NT2/D1 (cell line): Measurements from ENCODE around the gene PRSS37.

Source experiments
- DNase-seq: peaks from one replicate; pipeline ENCODE4 v3.0.0-alpha.2; 2011; ENCODE audit warnings: low read depth, low spot score
- H3K27me3 ChIP-seq: 2 replicates; pipeline ENCODE4 v1.6.0; 2011; ENCODE audit warnings: mild to moderate bottlenecking; ENCODE audit not compliant: insufficient read length, insufficient read depth
- H3K36me3 ChIP-seq: 2 replicates; pipeline ENCODE4 v1.6.1; 2011; ENCODE audit warnings: mild to moderate bottlenecking, low read length, mixed read lengths; ENCODE audit not compliant: insufficient read depth, insufficient read length
- H3K4me1 ChIP-seq: 2 replicates; pipeline ENCODE4 v1.5.1; 2011; ENCODE audit not compliant: insufficient read depth, insufficient read length
- H3K4me3 ChIP-seq: 2 replicates; pipeline ENCODE4 v1.5.1; 2011; ENCODE audit warnings: low read depth; ENCODE audit not compliant: insufficient read length
- H3K9ac ChIP-seq: 2 replicates; pipeline ENCODE4 v1.6.0; 2011; ENCODE audit warnings: low read depth; ENCODE audit not compliant: insufficient read length
- H3K9me3 ChIP-seq: 2 replicates; pipeline ENCODE4 v1.5.1; 2011; ENCODE audit warnings: mild to moderate bottlenecking, low read length; ENCODE audit not compliant: insufficient read depth
- SUZ12 ChIP-seq: IDR thresholded peaks from 2 replicates; pipeline ENCODE4 v1.6.1; 2011; ENCODE audit not compliant: insufficient read length, insufficient read depth; ENCODE audit errors: extremely low read depth
- YY1 ChIP-seq: IDR thresholded peaks from 2 replicates; pipeline ENCODE4 v1.6.1; 2011; ENCODE audit not compliant: insufficient read length, insufficient read depth
- ZNF274 ChIP-seq: IDR thresholded peaks from 2 replicates; pipeline ENCODE4 v1.6.1; 2011; ENCODE audit warnings: mild to moderate bottlenecking, low read depth, low read length

PRSS37 gene, protein sequence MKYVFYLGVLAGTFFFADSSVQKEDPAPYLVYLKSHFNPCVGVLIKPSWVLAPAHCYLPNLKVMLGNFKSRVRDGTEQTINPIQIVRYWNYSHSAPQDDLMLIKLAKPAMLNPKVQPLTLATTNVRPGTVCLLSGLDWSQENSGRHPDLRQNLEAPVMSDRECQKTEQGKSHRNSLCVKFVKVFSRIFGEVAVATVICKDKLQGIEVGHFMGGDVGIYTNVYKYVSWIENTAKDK

DNA sequence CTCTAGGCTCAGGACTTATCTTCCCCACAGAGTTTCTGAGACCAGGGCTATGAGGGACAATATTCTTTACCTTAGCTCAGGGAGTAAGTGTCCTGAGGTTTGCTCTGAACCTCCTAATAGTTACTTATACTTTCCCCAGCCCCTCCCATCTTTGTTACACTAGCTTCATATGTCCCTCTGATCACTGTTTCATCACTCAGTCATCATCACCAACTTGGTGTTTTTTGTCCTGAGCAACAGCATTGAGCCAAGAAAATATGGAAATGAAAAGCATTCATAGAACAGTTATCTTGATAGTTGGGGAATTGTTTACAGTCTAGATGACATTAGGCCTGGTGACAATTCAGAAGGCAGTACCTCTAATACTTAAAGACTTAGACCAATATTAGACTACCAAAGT is at the start of gene PRSS37:
PRSS37 (minus strand) TSS at position 101 of the 400 bp plus-strand sequence. CDS start 436 bp downstream, outside the sequence.
- Histone ChIP-seq H3K9ac (no peak within 1 kb of the TSS), H3K4me3 (no peak within 1 kb of the TSS), H3K36me3 (no peaks in the 10 kb centered on the region), H3K9me3 (no peaks in the 10 kb centered on the region), H3K27me3 (no peaks in the 10 kb centered on the region), H3K4me1 (no peaks in the 10 kb centered on the region)
- no peak for TF ChIP-seq SUZ12
- no peak for TF ChIP-seq ZNF274
- TF ChIP-seq YY1: no peak
- no peak for DNase-seq

DNA sequence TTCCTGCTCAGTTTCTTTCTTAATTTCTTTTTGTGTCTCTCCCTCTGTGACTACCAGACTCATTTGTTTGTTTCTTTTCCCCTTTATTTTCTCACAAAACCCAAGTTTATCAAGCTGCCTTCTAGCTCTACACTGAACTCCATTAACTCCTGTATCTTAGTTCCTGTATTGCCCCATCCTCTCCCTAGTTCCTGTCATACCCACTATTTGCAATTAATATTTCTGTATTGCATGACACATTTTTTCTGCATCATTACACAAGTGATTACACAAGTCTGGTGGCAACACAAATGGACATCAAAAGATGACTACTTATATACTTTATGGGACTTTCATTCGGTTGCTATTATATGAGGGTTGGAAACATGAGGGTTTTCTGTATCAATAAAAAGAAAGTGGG is 48.0 kb upstream of the PRSS37 start:
- no peak for DNase-seq
- no peaks in the 10 kb centered on the region for H3K36me3 ChIP-seq
- H3K27me3 ChIP-seq: no peaks in the 10 kb centered on the region
- H3K4me1 ChIP-seq: no peaks in the 10 kb centered on the region
- TF ChIP-seq YY1: no peak
- TF ChIP-seq SUZ12: no peak
- TF ChIP-seq ZNF274: no peak
- no peak overlapping the region for H3K9ac ChIP-seq
- no peak overlapping the region for H3K4me3 ChIP-seq
- no peaks in the 10 kb centered on the region for H3K9me3 ChIP-seq

DNA sequence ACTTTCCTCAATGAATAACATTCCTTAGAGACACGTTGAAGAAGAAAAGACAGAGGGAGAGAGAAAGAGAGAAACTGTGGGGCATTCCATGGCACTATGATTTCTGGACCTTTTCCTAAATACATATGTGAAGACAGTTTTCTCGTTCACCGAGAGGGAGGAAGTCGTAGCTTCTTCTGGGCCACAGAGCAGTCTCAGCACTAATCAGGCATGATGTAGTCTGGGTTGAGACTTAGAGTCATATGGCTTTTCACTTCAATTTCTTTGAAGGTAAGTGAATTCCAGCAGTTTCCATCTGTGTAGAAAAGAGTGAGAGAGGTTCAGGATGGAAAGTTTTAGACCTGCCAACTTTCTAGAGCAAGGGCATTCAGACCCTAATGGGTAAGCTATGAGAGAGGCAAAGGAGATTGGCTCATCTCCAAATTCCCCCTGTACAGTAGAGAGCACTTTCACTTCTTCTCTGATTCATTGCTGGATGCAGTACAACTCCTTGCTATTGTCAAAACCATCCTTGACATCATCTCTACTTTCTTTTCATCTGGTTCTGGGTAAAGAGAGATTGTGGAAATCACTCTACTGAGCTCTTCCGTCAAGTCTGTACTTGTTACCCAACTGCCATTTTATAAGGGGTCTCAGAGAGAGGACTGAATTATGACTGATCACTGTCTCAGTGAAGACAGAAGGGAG is 43.4 kb upstream of the PRSS37 start:
- H3K36me3 ChIP-seq: no peaks in the 10 kb centered on the region
- DNase-seq: no peak
- TF ChIP-seq SUZ12: no peak
- TF ChIP-seq ZNF274: no peak
- TF ChIP-seq YY1: no peak

DNA sequence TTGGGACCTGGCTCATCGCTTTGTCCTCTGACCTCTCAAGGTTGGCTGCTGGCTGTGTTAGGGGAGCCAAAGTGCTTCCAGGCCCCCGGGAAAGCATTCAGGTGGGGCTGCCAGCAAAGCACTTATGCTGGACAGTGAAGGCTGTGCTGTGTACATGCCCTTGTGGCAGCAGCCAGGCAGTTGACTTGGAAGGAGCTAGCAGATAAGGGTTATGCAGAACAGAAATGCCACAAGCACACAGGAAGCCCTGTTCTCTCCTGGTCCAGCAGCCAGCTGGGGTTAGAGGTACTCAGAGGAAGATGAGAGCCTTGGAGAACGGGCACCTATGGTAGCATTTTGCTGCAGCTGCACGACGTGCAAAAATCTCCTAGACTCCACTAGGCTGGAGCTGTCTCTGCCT is 39.7 kb upstream of the PRSS37 start:
- Histone ChIP-seq H3K9me3 (no peaks in the 10 kb centered on the region; the same call in 1 of the 2 replicates), H3K4me3 (no peak overlapping the region), H3K27me3 (no peaks in the 10 kb centered on the region), H3K9ac (no peak overlapping the region), H3K4me1 (no peaks in the 10 kb centered on the region), H3K36me3 (no peaks in the 10 kb centered on the region)
- TF ChIP-seq ZNF274 (no peak), YY1 (no peak), SUZ12 (no peak)
- DNase-seq: no peak

More for the DNA sequence above, 43.4 kb upstream of the PRSS37 start:
- Histone ChIP-seq H3K4me1 (no peaks in the 10 kb centered on the region), H3K9me3 (no peaks in the 10 kb centered on the region; the same call in 1 of the 2 replicates), H3K4me3 (no peak overlapping the region), H3K9ac (no peak overlapping the region), H3K27me3 (no peaks in the 10 kb centered on the region)

DNA sequence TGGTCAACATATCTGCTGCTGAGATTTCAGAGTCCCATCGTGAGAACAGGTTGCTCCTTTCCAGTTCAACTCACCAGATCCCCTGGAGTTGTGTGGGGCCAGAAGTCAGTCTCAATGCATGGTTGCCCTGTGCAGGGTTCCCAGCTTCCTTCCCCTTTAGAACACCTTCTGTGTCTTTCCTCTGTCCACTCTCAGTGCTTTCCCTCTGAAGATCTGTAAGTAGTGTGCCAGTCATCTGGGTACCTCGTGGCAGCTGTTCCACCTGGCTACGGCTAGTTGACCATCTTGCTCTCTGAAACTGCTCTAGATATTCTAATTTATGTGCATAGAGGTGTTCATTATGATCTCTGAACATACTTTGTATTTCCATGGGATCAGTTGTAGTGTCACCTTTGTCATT is 36.1 kb upstream of the PRSS37 start:
- Histone ChIP-seq H3K4me3 (no peak overlapping the region), H3K4me1 (peaks cover 4% of the 10 kb centered on the region), H3K9ac (no peak overlapping the region), H3K27me3 (no peaks in the 10 kb centered on the region), H3K9me3 (no peaks in the 10 kb centered on the region), H3K36me3 (no peaks in the 10 kb centered on the region)
- TF ChIP-seq YY1: no peak
- TF ChIP-seq SUZ12: no peak
- TF ChIP-seq ZNF274: no peak
- no peak for DNase-seq

DNA sequence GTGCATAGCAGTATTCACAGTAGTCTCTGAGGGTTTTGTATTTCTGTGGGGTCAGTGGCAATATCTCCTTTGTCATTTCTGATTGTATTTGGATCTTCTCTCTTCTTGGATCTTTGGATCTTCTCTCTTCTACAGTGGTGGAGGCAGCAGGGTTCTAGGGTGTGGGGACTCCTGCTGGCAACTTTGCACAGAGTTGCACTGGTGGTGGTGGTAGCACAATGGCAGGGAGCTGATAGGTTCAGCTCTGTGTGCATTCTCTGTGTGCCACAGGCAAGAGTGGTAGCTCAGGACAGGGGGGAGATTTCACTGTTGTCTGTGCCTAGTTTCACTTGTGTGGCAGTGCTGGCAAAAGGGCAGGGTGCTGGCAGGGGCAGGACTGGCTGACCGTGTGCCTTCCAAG is 35.1 kb upstream of the PRSS37 start:
- Histone ChIP-seq H3K9me3 (no peaks in the 10 kb centered on the region), H3K9ac (no peak overlapping the region), H3K4me1 (peaks cover 4% of the 10 kb centered on the region), H3K36me3 (no peaks in the 10 kb centered on the region), H3K4me3 (no peak overlapping the region), H3K27me3 (no peaks in the 10 kb centered on the region)
- DNase-seq: no peak
- TF ChIP-seq YY1 (no peak), ZNF274 (no peak), SUZ12 (no peak)

DNA sequence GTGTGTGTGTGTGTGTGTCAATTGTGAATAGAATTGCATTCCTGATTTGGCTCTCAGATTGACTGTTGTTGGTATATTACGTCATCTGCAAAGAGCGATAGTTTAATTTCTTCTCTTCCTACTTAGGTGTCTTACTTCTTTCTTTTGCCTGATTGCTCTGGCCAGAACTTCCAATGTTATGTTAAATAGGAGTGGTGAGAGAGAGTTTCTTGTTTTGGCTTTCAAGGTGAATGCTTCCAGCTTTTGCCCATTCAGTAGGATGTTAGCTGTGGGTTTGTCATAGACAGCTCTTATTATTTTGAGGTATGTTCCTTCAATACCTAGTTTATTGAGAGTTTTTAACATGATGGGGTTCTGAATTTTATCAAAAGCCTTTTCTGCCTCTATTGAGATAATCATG is 34.2 kb upstream of the PRSS37 start:
- no peaks in the 10 kb centered on the region for H3K27me3 ChIP-seq
- no peaks in the 10 kb centered on the region for H3K36me3 ChIP-seq
- H3K4me1 ChIP-seq: peaks cover 4% of the 10 kb centered on the region
- no peak overlapping the region for H3K9ac ChIP-seq
- TF ChIP-seq SUZ12 (no peak), ZNF274 (no peak), YY1 (no peak)
- peak; percentile 30 for DNase-seq
- no peaks in the 10 kb centered on the region for H3K9me3 ChIP-seq
- no peak overlapping the region for H3K4me3 ChIP-seq

DNA sequence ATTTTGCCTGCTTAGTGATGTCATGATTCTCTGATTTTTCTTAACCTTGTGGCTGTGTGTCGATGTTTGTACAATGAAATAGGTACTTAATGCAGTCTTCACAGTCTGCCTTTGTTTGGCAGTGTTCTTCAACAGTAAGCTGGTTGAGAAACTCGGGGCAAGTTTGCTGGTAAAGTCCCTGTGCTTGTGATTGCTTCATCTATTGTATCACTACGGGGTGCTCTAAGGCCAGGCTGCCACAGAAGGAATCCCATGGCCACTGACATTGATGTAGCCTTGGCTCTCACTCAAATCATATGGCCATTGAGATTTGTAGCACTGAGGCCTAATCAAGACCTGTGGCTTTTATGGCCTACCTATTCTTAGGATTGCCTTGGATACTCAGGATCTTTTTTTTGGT is 33.5 kb upstream of the PRSS37 start:
- TF ChIP-seq ZNF274: no peak
- TF ChIP-seq YY1: no peak
- no peak for TF ChIP-seq SUZ12
- peaks cover 4% of the 10 kb centered on the region for H3K4me1 ChIP-seq
- H3K36me3 ChIP-seq: no peaks in the 10 kb centered on the region
- no peak for DNase-seq
- no peaks in the 10 kb centered on the region for H3K9me3 ChIP-seq
- no peaks in the 10 kb centered on the region for H3K27me3 ChIP-seq
- no peak overlapping the region for H3K4me3 ChIP-seq
- no peak overlapping the region for H3K9ac ChIP-seq
